Osteoblast (primary cell): Measurements from ENCODE around the gene SCTR. TPM values are rescaled to one million over a fixed set of nuclear protein-coding genes. Genes with fewer than 3 reads are reported as not detected.
A peak's percentile ranks its signal among the peaks of the same experiment; 100 is the strongest.
"Not testable (repeated sequence)": the region's sequence is repeated elsewhere in the genome, so short reads cannot be mapped to it uniquely, and the experiment has no call there.

ENCODE experiments used
- DNase-seq: peaks from one replicate; pipeline ENCODE4 v3.0.0; 2011; ENCODE audit warnings: low spot score, mixed read lengths; ENCODE audit not compliant: insufficient read length; ENCODE audit errors: missing footprints
- H2AFZ ChIP-seq: 2 replicates; pipeline ENCODE4 v1.6.0; 2011; ENCODE audit warnings: mild to moderate bottlenecking, low read length
- H3K27ac ChIP-seq: 2 replicates; pipeline ENCODE4 v1.5.1; 2011; ENCODE audit warnings: mild to moderate bottlenecking, low read depth, low read length, moderate library complexity
- H3K27me3 ChIP-seq: 2 replicates; pipeline ENCODE4 v1.6.0; 2012; ENCODE audit warnings: mild to moderate bottlenecking, control low read depth, inconsistent platforms, low read length, moderate library complexity; ENCODE audit not compliant: insufficient read depth
- H3K36me3 ChIP-seq: 2 replicates; pipeline ENCODE4 v1.5.1; 2011; ENCODE audit warnings: mild to moderate bottlenecking, low read length, control low read depth, moderate library complexity; ENCODE audit not compliant: insufficient read depth
- H3K4me1 ChIP-seq: 2 replicates; pipeline ENCODE4 v1.5.1; 2011; ENCODE audit warnings: mild to moderate bottlenecking, low read length, control low read depth, moderate library complexity; ENCODE audit not compliant: insufficient read depth
- H3K4me2 ChIP-seq: 2 replicates; pipeline ENCODE4 v1.6.0; 2011; ENCODE audit warnings: mild to moderate bottlenecking, low read length; ENCODE audit not compliant: insufficient read depth
- H3K4me3 ChIP-seq: fragments of 200-600 bp; sonication (generic); 3 replicates; pipeline ENCODE4 v1.5.1; 2012; ENCODE audit warnings: mild to moderate bottlenecking, low read length, inconsistent platforms; ENCODE audit not compliant: insufficient read depth
- H3K79me2 ChIP-seq: 2 replicates; pipeline ENCODE4 v1.6.0; 2012; ENCODE audit warnings: mild to moderate bottlenecking, low read length, control low read depth, inconsistent platforms; ENCODE audit not compliant: insufficient read depth
- H3K9me3 ChIP-seq: 2 replicates; pipeline ENCODE4 v1.5.1; 2011; ENCODE audit warnings: low read depth, low read length, control low read depth
- H4K20me1 ChIP-seq: 2 replicates; pipeline ENCODE4 v1.6.0; 2012; ENCODE audit warnings: mild to moderate bottlenecking, low read length, control low read depth; ENCODE audit not compliant: insufficient read depth
- total RNA-seq: library from RNA; depleted of rRNA; stranded (reverse); fragments of >200 nt; gene quantifications from 2 replicates; pipeline ENCODE4 v1.2.3, GENCODE V29; 2012
- TF ChIP-seq, protein P1 (sequence below): IDR thresholded peaks from 2 replicates; pipeline ENCODE4 v1.5.1; 2011; ENCODE audit warnings: mild to moderate bottlenecking, low read depth, low read length, moderate library complexity; ENCODE audit errors: extremely low read depth

The SCTR gene
- total RNA-seq, 1 donor, result not detected

DNA sequence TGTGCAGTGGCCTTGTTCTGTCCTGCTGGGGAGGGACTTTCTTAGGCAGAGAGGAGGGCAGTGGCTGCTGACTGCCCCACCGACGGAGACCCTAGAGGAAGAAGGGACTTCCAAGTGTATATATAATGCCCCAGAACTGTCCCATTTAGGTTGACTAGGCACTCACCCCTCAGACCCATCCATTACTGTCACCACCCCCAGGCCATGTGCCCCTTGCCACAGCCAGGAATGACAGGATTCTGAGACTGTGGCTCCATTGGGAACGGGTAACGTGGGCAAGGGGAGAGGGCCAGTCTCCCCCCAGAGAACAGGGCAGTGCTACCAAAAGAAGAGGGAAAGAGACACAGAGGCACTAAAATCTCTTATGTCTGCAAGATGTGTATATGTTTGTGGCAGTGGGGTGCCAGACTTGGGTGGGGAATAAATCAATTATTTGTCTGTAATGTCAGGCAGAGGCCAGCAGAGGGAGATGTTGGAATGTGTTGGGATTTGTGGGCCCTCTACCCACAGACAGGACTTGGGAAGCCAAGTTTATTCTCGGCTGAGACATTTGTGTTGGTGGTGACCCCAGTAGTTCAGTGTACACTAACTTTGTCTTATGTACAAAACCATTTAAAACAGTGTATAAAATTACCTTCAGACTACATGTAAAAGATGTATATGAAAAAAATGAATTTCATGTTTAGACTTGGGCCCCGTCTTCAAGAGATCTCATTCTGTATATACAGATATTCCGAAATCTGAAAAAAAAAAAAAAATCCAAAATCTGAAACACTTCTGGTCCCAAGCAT, 116.7 kb downstream of the SCTR start:
- no peak overlapping the region for H3K27ac ChIP-seq
- peaks cover 3% of the 10 kb centered on the region for H3K27me3 ChIP-seq
- no peak overlapping the region for H3K4me3 ChIP-seq
- no peak overlapping the region for H3K4me2 ChIP-seq
- no peaks in the 10 kb centered on the region for H4K20me1 ChIP-seq
- TF ChIP-seq, protein P1, sequence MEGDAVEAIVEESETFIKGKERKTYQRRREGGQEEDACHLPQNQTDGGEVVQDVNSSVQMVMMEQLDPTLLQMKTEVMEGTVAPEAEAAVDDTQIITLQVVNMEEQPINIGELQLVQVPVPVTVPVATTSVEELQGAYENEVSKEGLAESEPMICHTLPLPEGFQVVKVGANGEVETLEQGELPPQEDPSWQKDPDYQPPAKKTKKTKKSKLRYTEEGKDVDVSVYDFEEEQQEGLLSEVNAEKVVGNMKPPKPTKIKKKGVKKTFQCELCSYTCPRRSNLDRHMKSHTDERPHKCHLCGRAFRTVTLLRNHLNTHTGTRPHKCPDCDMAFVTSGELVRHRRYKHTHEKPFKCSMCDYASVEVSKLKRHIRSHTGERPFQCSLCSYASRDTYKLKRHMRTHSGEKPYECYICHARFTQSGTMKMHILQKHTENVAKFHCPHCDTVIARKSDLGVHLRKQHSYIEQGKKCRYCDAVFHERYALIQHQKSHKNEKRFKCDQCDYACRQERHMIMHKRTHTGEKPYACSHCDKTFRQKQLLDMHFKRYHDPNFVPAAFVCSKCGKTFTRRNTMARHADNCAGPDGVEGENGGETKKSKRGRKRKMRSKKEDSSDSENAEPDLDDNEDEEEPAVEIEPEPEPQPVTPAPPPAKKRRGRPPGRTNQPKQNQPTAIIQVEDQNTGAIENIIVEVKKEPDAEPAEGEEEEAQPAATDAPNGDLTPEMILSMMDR, result peak; percentile 86
- H3K9me3 ChIP-seq, result no peaks in the 10 kb centered on the region
- H3K4me1 ChIP-seq, result no peaks in the 10 kb centered on the region
- peak; percentile 83 for DNase-seq
- H2AFZ ChIP-seq, result no peak overlapping the region
- H3K36me3 ChIP-seq, result no peaks in the 10 kb centered on the region
- no peaks in the 10 kb centered on the region for H3K79me2 ChIP-seq

DNA sequence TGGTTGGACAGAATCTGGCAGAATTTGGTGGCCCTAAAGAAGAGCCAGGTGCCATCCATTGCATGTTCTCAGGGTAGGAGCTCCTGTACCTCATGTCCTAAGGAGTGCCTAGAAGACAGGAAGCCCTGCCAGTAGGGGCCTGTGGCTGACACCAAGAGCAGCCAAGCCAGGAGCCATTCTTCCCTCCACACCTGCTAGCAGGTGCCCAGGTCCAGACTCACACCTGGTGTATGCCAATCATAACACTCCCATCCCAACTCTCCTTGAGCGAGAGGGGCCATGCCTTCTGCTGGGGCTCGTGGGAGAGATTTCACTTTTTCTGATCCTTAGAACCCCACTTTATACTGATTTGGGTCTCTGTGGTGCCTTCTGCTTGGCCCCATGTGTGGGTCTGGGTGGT, 119.1 kb downstream of the SCTR start:
- no peak overlapping the region for H3K4me3 ChIP-seq
- no peak for DNase-seq
- no peaks in the 10 kb centered on the region for H3K4me1 ChIP-seq
- no peak overlapping the region for H3K4me2 ChIP-seq
- no peaks in the 10 kb centered on the region for H3K9me3 ChIP-seq
- no peaks in the 10 kb centered on the region for H4K20me1 ChIP-seq
- TF ChIP-seq, protein P1, result no peak
- no peaks in the 10 kb centered on the region for H3K36me3 ChIP-seq
- H3K27me3 ChIP-seq, result peaks cover 3% of the 10 kb centered on the region
- no peak overlapping the region for H2AFZ ChIP-seq
- H3K79me2 ChIP-seq, result no peaks in the 10 kb centered on the region
- H3K27ac ChIP-seq, result no peak overlapping the region

GRCh38 chr2:119403618-119404017, 120.7 kb downstream of the SCTR start:
- not testable (repeated sequence) for H3K27me3 ChIP-seq, H2AFZ ChIP-seq

DNA sequence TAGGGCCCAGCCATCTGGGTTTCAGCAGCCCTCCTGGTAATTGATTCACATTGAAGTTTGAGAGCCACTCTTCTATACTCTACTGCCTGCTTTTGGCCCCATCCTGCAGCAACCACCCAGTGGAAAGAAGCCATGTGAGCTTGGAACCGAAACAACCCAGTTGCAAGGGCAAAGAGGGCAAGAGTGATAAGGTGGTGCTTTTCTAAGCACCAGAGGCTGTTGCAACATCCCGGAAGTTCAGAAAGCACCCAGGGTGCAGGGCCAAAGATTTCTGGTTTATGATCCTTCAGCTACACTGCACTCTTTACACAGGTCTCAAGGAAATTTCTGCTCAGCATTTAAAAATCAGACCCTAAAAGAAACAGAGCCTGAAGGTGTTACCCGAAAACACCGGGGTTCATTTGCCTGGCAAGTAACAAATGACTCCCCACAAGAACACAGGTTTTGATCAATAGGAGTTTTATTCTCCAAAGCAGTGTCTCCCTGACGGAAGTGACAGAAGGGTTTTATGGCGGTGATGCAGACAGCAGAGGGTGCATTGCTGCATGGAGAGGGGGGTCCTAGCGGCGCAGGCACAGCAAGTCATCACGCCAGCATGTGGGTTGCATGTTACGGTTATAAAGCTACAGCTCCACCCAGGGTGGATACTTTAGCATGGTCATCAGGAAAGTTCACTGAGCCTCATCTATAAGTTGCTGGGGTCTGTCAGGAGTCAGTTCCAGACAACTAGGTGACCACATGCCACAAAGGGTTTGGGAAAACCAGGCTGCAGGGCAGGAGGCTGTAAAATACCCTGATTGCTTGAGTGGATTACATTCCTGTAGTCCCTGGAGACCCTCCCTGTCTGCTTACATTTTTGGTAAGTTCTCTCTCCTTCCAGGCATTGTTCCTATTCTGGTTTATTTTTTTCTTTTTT, 121.4 kb downstream of the SCTR start:
- no peaks in the 10 kb centered on the region for H4K20me1 ChIP-seq
- H2AFZ ChIP-seq, result no peak overlapping the region
- TF ChIP-seq, protein P1, result no peak
- no peak overlapping the region for H3K27ac ChIP-seq
- no peaks in the 10 kb centered on the region for H3K36me3 ChIP-seq
- peak; percentile 29 for DNase-seq
- no peaks in the 10 kb centered on the region for H3K79me2 ChIP-seq
- no peak overlapping the region for H3K4me3 ChIP-seq
- no peaks in the 10 kb centered on the region for H3K9me3 ChIP-seq
- no peaks in the 10 kb centered on the region for H3K4me1 ChIP-seq
- H3K4me2 ChIP-seq, result no peak overlapping the region
- peaks cover 6% of the 10 kb centered on the region for H3K27me3 ChIP-seq

More at GRCh38 chr2:119403618-119404017, 120.7 kb downstream of the SCTR start:
- not testable (repeated sequence) for H3K9me3 ChIP-seq, H3K4me1 ChIP-seq, H3K36me3 ChIP-seq, DNase-seq, H4K20me1 ChIP-seq, H3K4me3 ChIP-seq, H3K4me2 ChIP-seq, H3K79me2 ChIP-seq, H3K27ac ChIP-seq
